Caco-2 (cell line): ENCODE data around the gene SHTN1. TPM values are rescaled to one million over a fixed set of nuclear protein-coding genes. Genes with fewer than 3 reads are reported as not detected.

Source experiments
- BruUV-seq: library from RNA; stranded (reverse); fragments of 400-500 nt; replicated peaks from 2 replicates; lab custom pipeline; 2021; lab: Mats Ljungman, UMichigan
- CTCF ChIA-PET: fragments of 300-600 bp; sonication (Branson Sonifier 250); formaldehyde crosslinking; loops from one replicate; lab custom pipeline; 2022; ENCODE audit warnings: antibody characterized with exemption; lab: Charles Lee
- POLR2A ChIA-PET: fragments of 300-600 bp; sonication (Branson Sonifier 250); formaldehyde crosslinking; loops from one replicate; lab custom pipeline; 2022; ENCODE audit warnings: antibody characterized with exemption; lab: Charles Lee
- DNase-seq, 2 experiments: peaks; one replicate each; pipeline versions ENCODE4 v3.0.0 to v3.0.0-alpha.2; 2020 to 2022
- H3K27me3 ChIP-seq: replicated peaks from 2 replicates; pipeline ENCODE4 v1.6.0; 2011; ENCODE audit warnings: low read length; ENCODE audit not compliant: control insufficient read depth, insufficient read depth
- H3K36me3 ChIP-seq: 2 replicates; pipeline ENCODE4 v1.5.1; 2011; ENCODE audit warnings: low read length; ENCODE audit not compliant: control insufficient read depth, insufficient read depth
- H3K4me1 ChIP-seq: fragments of 250-450 bp; sonication (Bioruptor Pico); 2 replicates; pipeline ENCODE4 v1.5.1; 2020; ENCODE audit warnings: mild to moderate bottlenecking
- H3K4me3 ChIP-seq: 2 replicates; pipeline ENCODE4 v1.5.1; 2011; ENCODE audit warnings: low read depth, mild to moderate bottlenecking, control low read depth, low read length
- H3K9me3 ChIP-seq: fragments of 250-450 bp; sonication (Bioruptor Pico); 2 replicates; pipeline ENCODE4 v1.5.1; 2020; ENCODE audit warnings: mild to moderate bottlenecking, moderate library complexity
- H3K27ac Mint-ChIP-seq: one replicate; pipeline ENCODE4 v1.8.0; 2022; ENCODE audit warnings: mixed read lengths; ENCODE audit not compliant: unreplicated experiment
- H3K27me3 Mint-ChIP-seq: one replicate; pipeline ENCODE4 v1.8.0; 2022; ENCODE audit warnings: mixed read lengths; ENCODE audit not compliant: insufficient read depth, unreplicated experiment
- H3K36me3 Mint-ChIP-seq: one replicate; pipeline ENCODE4 v1.8.0; 2022; ENCODE audit warnings: mild to moderate bottlenecking, mixed read lengths; ENCODE audit not compliant: insufficient read depth, unreplicated experiment
- H3K4me1 Mint-ChIP-seq: one replicate; pipeline ENCODE4 v1.8.0; 2022; ENCODE audit warnings: low read depth, mixed read lengths; ENCODE audit not compliant: unreplicated experiment
- H3K4me3 Mint-ChIP-seq: one replicate; pipeline ENCODE4 v1.8.0; 2022; ENCODE audit warnings: mild to moderate bottlenecking, moderate library complexity, mixed read lengths; ENCODE audit not compliant: unreplicated experiment
- H3K9me3 Mint-ChIP-seq: one replicate; pipeline ENCODE4 v1.8.0; 2022; ENCODE audit warnings: mixed read lengths; ENCODE audit not compliant: unreplicated experiment
- CTCF ChIP-seq, 2 experiments: fragments of 200-600 bp in 1 of 2; IDR thresholded peaks; 1 replicate in 1 of 2; 2 replicates in 1 of 2; pipeline versions ENCODE4 v1.5.1 to v1.8.0; 2011 to 2022; ENCODE audit warnings: antibody characterized with exemption in 1 of 2, control low read depth in 1 of 2, inconsistent platforms in 1 of 2, low read depth in 1 of 2, low read length in 1 of 2, mild to moderate bottlenecking in 1 of 2, moderate library complexity in 1 of 2; ENCODE audit not compliant: insufficient read depth in 1 of 2, severe bottlenecking in 1 of 2, unreplicated experiment in 1 of 2
- intact Hi-C: fragments of 100-400 bp; cut with micrococcal nuclease; formaldehyde crosslinking; loops from one replicate; pipeline ENCODE4 v1.10.0; 2022; ENCODE audit not compliant: unreplicated experiment
- total RNA-seq: library from RNA; stranded (reverse); gene quantifications from 2 replicates; pipeline ENCODE4 v1.2.3, GENCODE V29; 2022

SHTN1 gene
- total RNA-seq, 1 experiment from 2014 or later = 80.8 TPM

- Mint-ChIP-seq H3K4me1 (peaks cover 19% of the 10 kb centered on the region), H3K4me3 (no peak overlapping the region), H3K36me3 (peaks cover 75% of the 10 kb centered on the region), H3K27me3 (no peaks in the 10 kb centered on the region), H3K9me3 (no peaks in the 10 kb centered on the region), H3K27ac (no peak overlapping the region)
- intact Hi-C loops = no loop called here
- peaks cover 3% of the 10 kb centered on the region for H3K36me3 ChIP-seq
- no peaks in the 10 kb centered on the region for H3K9me3 ChIP-seq
- H3K27me3 ChIP-seq = no peaks in the 10 kb centered on the region
- ChIA-PET CTCF (no interaction called here), POLR2A (no interaction called here)
- no peak for TF ChIP-seq CTCF (IDR thresholded peaks at IDR 0.05; ENCODE audit: insufficient read depth in 1 of 2, low read depth in 1 of 2, low read length in 1 of 2, severe bottlenecking in 1 of 2, unreplicated experiment in 1 of 2)
- BruUV-seq = no TSS peak
- H3K4me3 ChIP-seq = no peak overlapping the region
- H3K4me1 ChIP-seq = peaks cover 16% of the 10 kb centered on the region
- no peak for DNase-seq
Measured at GRCh38 chr10:116891208-116891607, 113.8 kb downstream of the SHTN1 start.

DNA sequence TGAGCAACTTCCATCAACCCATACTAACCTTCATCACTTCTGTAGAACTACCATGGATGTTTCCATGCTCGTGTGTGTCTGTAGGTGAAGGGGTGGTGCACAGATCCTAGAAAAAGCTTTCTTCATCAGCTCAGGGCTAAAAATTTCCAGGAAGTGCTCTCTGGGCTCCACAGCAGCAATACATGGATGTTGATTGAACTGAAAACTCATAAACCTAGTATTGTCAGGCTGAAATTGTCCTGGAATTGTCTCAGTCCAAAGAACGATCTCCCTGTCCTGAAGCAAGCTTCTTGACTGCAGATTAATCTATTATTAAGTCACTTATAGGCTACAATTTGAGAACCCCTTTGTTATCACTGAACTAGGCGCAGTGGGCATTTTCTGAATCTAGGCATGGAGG is 115.9 kb downstream of the SHTN1 start:
- peaks cover 70% of the 10 kb centered on the region for H3K36me3 Mint-ChIP-seq
- TF ChIP-seq CTCF (IDR thresholded peaks at IDR 0.05; ENCODE audit: insufficient read depth in 1 of 2, low read depth in 1 of 2, low read length in 1 of 2, severe bottlenecking in 1 of 2, unreplicated experiment in 1 of 2) = no peak
- POLR2A ChIA-PET = no interaction called here

DNA sequence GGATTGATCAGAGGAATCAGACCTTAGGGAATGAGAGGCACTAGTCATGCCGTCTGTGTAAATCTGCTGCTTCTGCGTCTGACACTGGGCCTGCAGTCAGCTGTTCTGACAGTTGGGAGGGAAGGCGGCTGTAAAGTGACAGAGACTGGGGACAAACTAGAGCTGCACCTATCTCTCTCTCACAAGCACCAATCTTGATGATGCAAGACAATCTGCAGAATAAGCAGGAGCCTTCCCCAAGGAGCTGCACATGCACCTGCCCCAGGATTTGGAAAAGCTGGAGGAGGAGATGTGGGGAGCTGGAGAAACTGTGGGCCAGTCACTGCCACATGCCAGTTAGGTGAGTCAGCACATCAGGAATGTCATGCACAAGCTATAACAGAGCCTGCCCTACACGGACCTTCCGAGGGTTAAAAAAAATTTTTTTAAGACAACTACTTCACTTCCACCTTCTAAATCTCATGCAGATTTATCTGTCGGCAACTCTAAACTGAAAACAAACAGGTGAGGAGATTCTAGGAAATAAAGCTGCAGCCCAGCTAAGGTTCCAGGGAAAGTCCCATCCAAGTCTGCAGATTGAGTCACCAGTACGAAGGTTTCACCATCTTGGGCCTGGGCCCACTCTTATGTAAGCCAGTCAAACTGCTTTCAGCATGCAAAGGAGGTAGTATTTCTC is 116.5 kb downstream of the SHTN1 start:
- DNase-seq = peak; percentile 49 to 60
- H3K9me3 ChIP-seq = no peaks in the 10 kb centered on the region
- Mint-ChIP-seq H3K36me3 (peaks cover 68% of the 10 kb centered on the region), H3K4me3 (no peak overlapping the region), H3K9me3 (no peaks in the 10 kb centered on the region), H3K27me3 (no peaks in the 10 kb centered on the region), H3K27ac (peak overlapping the region; percentile 51), H3K4me1 (peaks cover 19% of the 10 kb centered on the region)
- CTCF ChIA-PET = interaction anchor here (0.7 to 1.6 kb wide), 4 partner anchors 9 to 287 kb away, joined by 3 to 10 read pairs (median 4); no protein-coding TSS in a partner anchor
- POLR2A ChIA-PET = interaction anchor here (0.5 kb wide), 1 partner anchor 39 kb away, joined by 3 read pairs; the partner anchor contains the start of gene ENO4
- peaks cover 16% of the 10 kb centered on the region for H3K4me1 ChIP-seq
- H3K27me3 ChIP-seq = no peaks in the 10 kb centered on the region
- H3K36me3 ChIP-seq = peaks cover 3% of the 10 kb centered on the region
- H3K4me3 ChIP-seq = no peak overlapping the region
- intact Hi-C loops = loop anchor here (5.0 to 10.0 kb wide), 2 partner anchors 91 to 186 kb away; no protein-coding TSS in a partner anchor
- no TSS peak for BruUV-seq
- TF ChIP-seq CTCF (IDR thresholded peaks at IDR 0.05; ENCODE audit: insufficient read depth in 1 of 2, low read depth in 1 of 2, low read length in 1 of 2, severe bottlenecking in 1 of 2, unreplicated experiment in 1 of 2) = no peak

More for the DNA sequence above, 115.9 kb downstream of the SHTN1 start:
- BruUV-seq = no TSS peak
- Mint-ChIP-seq H3K27ac (peak overlapping the region; percentile 51), H3K27me3 (no peaks in the 10 kb centered on the region), H3K9me3 (no peaks in the 10 kb centered on the region), H3K4me3 (no peak overlapping the region), H3K4me1 (peaks cover 19% of the 10 kb centered on the region)
- intact Hi-C loops = loop anchor here (5.0 to 10.0 kb wide), 2 partner anchors 92 to 186 kb away; no protein-coding TSS in a partner anchor
- Histone ChIP-seq H3K36me3 (peaks cover 3% of the 10 kb centered on the region), H3K27me3 (no peaks in the 10 kb centered on the region), H3K4me1 (peaks cover 16% of the 10 kb centered on the region), H3K4me3 (no peak overlapping the region), H3K9me3 (no peaks in the 10 kb centered on the region)
- CTCF ChIA-PET = interaction anchor here (0.7 to 1.6 kb wide), 4 partner anchors 10 to 286 kb away, joined by 3 to 10 read pairs (median 4); no protein-coding TSS in a partner anchor
- no peak for DNase-seq
